ENCODE results near the gene PLCG1.

DNA sequence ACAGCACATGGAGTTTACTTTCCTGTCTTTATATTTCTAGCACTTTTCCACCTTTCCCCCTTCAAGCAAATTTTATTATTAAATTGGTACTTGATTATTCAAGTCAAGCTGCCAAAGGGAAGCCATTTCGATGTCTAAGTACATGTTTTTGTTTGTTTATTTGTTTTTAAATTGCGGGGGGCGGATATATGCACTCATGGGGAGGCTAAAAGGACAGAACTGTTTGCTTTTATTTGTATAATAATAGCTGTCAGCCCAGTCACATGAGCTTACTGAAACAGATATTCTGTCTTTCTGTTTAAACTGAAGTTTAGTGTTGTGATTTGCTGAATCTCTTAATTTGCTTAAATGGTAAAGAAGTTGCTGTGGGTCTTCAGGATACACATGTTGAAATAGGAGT lies 49.6 kb upstream of the PLCG1 start:
- no peak for TF ChIP-seq EZH2 (IDR thresholded peaks at IDR 0.05)
- no peak for TF ChIP-seq POLR2AphosphoS5 (IDR thresholded peaks at IDR 0.05; ENCODE audit: borderline replicate concordance, low read depth, low read length)
- no peak for TF ChIP-seq FOXP2 (optimal IDR thresholded peaks at IDR 0.05; ENCODE audit: control extremely low read depth, extremely low read length, insufficient read depth)
